ENCODE data around the gene USO1. TPM values are rescaled to one million over a fixed set of nuclear protein-coding genes. Genes with fewer than 3 reads are reported as not detected.

Gene USO1
- total and polyA plus RNA-seq, 9 of the 15 experiments (the other 6 are each of a cell fraction or from before 2014, with no cell fraction given), result 19.3 to 97.8 (median 48.5) TPM

- Histone ChIP-seq H3K79me2 (ENCODE audit: control insufficient read depth, insufficient read depth, low read length) (no peaks in the 10 kb centered on the region), H4K20me1 (replicated peaks; ENCODE audit: control insufficient read depth, insufficient read depth, low read length) (no peaks in the 10 kb centered on the region), H3K27me3 (ENCODE audit: control insufficient read depth in 2 of 2, insufficient read depth in 2 of 2, low read length in 2 of 2) (no peaks in the 10 kb centered on the region), H3K4me1 (replicated peaks in 1 of 2; ENCODE audit: control insufficient read depth in 2 of 2, insufficient read depth in 2 of 2, low read length in 2 of 2) (peaks cover 0 to 8% of the 10 kb centered on the region in 2 experiments; a peak in 3 of 5 replicates), H3K9me1 (ENCODE audit: control insufficient read depth, insufficient read depth, low read length) (no peaks in the 10 kb centered on the region), H2AFZ (ENCODE audit: low read depth, low read length) (no peak overlapping the region), H3K27ac (ENCODE audit: extremely low read depth, low read depth, low read length) (no peak overlapping the region), H3K9me3 (replicated peaks; ENCODE audit: control insufficient read depth, insufficient read depth, low read depth, low read length) (peaks cover 4% of the 10 kb centered on the region; the same call in 1 of the 2 replicates), H3K4me3 (no peak overlapping the region), H3K4me2 (ENCODE audit: insufficient read depth, low read length) (no peak overlapping the region), H3K36me3 (ENCODE audit: control insufficient read depth, insufficient read depth, low read length) (no peaks in the 10 kb centered on the region), H3K9ac (ENCODE audit: insufficient read depth in 1 of 2, low read depth in 2 of 2, low read length in 2 of 2) (no peak overlapping the region)
- TF ChIP-seq PHB (CRISPR knock-in tag; IDR thresholded peaks at IDR 0.05) (no peak), FOXK2 (conservative IDR thresholded peaks at IDR 0.05 in 1 of 2, IDR thresholded peaks at IDR 0.05 in 1 of 2; ENCODE audit: low read depth in 2 of 2) (no peak), C11orf30 (IDR thresholded peaks at IDR 0.05; ENCODE audit: low read depth) (no peak), ARNT (IDR thresholded peaks at IDR 0.05) (no peak), CBFA2T3 (IDR thresholded peaks at IDR 0.05) (no peak), ZC3H4 (CRISPR knock-in tag; IDR thresholded peaks at IDR 0.05; ENCODE audit: borderline replicate concordance) (no peak), NUFIP1 (IDR thresholded peaks at IDR 0.05; ENCODE audit: partially characterized antibody) (no peak), CSDE1 (IDR thresholded peaks at IDR 0.05) (no peak), PTRF (tag; IDR thresholded peaks at IDR 0.05) (no peak), AFF4 (CRISPR knock-in tag; IDR thresholded peaks at IDR 0.05) (no peak), NFXL1 (CRISPR knock-in tag; IDR thresholded peaks at IDR 0.05) (no peak), ZNF655 (CRISPR knock-in tag; IDR thresholded peaks at IDR 0.05) (no peak), NCOA4 (IDR thresholded peaks at IDR 0.05; ENCODE audit: partially characterized antibody) (no peak)
- POLR2A ChIA-PET, result no interaction called here
- no peak for FAIRE-seq
- no peak for DNase-seq (ENCODE audit: extremely low read depth in 1 of 4, low spot score in 3 of 4)
- in situ Hi-C loops (cut with MboI), result no loop called here
- WGBS (ENCODE audit: insufficient coverage, low coverage, missing lambda C conversion rate), result 88% methylated on average over 6 of the region's 6 CpGs
- ATAC-seq, result no peak
- BruUV-seq (replicated peaks), result no TSS peak
- CTCF ChIA-PET (ENCODE audit: low intra/inter-chr PET ratio), result no interaction called here
- intact Hi-C loops (cut with micrococcal nuclease), result no loop called here
Observed at GRCh38 chr4:75683482-75684155, 40.8 kb upstream of the USO1 start.
